IgD-negative memory B cell (primary cell): ENCODE results near the gene NRARP. TPM values are rescaled to one million over a fixed set of nuclear protein-coding genes. Genes with fewer than 3 reads are reported as not detected.

Experiments
- H3K27ac Mint-ChIP-seq, 3 donors: one replicate each; pipeline ENCODE4 v1.8.0; 2020 to 2022; ENCODE audit warnings: mild to moderate bottlenecking in 3 of 3, mixed read lengths in 3 of 3, moderate library complexity in 1 of 3
- H3K27me3 Mint-ChIP-seq: one replicate; pipeline ENCODE4 v1.8.0; 2021; ENCODE audit warnings: mixed read lengths
- H3K36me3 Mint-ChIP-seq: one replicate; pipeline ENCODE4 v1.8.0; 2020; ENCODE audit warnings: mild to moderate bottlenecking, mixed read lengths
- H3K4me1 Mint-ChIP-seq, 3 donors: one replicate each; pipeline ENCODE4 v1.8.0; 2020 to 2022; ENCODE audit warnings: mixed read lengths in 3 of 3, mild to moderate bottlenecking in 1 of 3
- H3K4me3 Mint-ChIP-seq, 4 donors: one replicate each; pipeline ENCODE4 v1.8.0; 2020 to 2022; ENCODE audit warnings: mild to moderate bottlenecking in 4 of 4, mixed read lengths in 4 of 4, moderate library complexity in 3 of 4
- H3K9me3 Mint-ChIP-seq, 3 donors: one replicate each; pipeline ENCODE4 v1.8.0; 2020 to 2021; ENCODE audit warnings: mixed read lengths in 3 of 3, mild to moderate bottlenecking in 1 of 3
- polyA plus RNA-seq: library from polyadenylated mRNA; unstranded; fragments of 300-500 nt; fragmentation: Illumina TruSeq; gene quantifications from one replicate; pipeline ENCODE4 v1.2.3, GENCODE V29; 2021

The NRARP gene
- polyA plus RNA-seq, 1 donor from 2014 or later: not detected

GRCh38 chr9:137309368-137310188, 7.5 kb upstream of the NRARP start:
- Mint-ChIP-seq H3K36me3 (no peaks in the 10 kb centered on the region), H3K4me3 (no peak overlapping the region), H3K4me1 (peaks cover 0 to 3% (median 0%) of the 10 kb centered on the region in 3 donors), H3K27ac (no peak overlapping the region), H3K27me3 (no peaks in the 10 kb centered on the region), H3K9me3 (no peaks in the 10 kb centered on the region)

DNA sequence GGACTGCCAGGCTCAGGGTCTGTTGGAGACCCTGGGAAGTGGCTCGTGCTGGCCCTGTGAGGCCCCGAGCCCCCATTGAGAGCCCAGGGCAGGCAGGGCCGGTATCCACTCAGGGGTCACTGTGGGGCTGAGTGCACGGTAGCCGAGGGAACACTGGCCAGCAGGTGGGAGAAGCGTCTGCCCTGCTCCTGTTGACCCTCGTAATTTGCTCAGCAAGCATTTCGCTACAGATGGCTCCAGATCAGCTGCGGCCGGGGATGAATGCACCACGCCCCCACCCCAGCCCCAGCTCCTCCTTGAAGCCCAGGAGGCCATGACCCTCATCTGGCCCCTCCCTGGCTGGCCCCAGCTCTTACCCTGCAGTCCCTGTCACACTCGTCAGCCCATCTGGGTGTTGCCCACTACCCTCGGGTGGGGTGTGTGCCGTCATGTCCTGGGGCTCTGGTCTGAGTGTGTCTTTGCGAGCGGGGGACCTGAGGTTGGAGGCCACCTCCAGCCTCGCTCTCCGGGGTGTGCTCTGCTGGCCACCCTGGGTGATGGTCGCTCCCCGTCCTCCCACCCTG, 6.1 kb upstream of the NRARP start:
- Mint-ChIP-seq H3K27ac (peak overlapping the region in 1 of 3 donors; percentile 65), H3K4me1 (peaks cover 0 to 3% (median 0%) of the 10 kb centered on the region in 3 donors), H3K27me3 (no peaks in the 10 kb centered on the region), H3K9me3 (no peaks in the 10 kb centered on the region), H3K4me3 (no peak overlapping the region), H3K36me3 (no peaks in the 10 kb centered on the region)

DNA sequence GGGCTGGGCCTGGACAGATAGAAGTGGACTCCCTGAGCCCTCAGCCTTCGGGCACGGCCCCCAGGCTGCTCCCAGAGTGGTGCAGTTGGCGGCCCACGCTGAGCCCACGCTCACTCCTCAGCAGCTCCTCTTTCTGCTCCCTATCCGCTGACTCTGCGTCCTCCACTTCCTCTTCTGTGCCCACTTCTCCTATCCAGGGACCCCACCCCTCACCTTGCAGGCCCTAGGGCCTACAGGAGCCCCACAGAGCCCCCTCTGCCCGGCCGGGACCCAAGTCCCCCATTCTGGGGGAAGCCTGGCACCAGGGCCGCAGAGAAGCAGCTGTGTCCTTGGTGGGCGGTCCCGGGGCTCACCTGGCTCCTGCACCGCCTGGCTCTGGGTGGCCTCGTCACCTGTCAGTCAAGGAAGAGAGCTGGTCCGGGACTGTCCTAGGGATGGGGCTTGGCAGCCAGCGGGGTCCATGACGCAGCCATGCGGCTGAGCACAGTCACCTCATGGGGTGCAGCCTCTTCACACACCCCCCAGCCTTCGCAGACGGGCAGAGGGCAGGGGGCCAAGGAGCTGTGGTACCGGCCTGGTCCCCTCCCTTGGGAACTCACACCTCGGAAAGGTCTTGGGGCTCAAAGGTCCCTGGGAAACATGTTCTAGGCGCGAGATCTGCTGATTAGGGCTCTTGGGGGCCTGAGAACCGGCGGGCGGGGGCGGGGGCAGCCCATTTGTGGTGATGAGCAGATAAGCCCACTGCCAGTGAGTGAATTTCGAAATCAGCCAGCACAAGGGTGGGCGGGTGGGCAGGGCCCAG, 5.4 kb upstream of the NRARP start:
- Mint-ChIP-seq H3K4me1 (peaks cover 0 to 3% (median 0%) of the 10 kb centered on the region in 3 donors), H3K27me3 (no peaks in the 10 kb centered on the region), H3K27ac (peak overlapping the region in 1 of 3 donors; percentile 48), H3K36me3 (no peaks in the 10 kb centered on the region), H3K4me3 (peak overlapping the region in 1 of 4 donors; percentile 37), H3K9me3 (no peaks in the 10 kb centered on the region)

GRCh38 chr9:137306850-137307254, 4.8 kb upstream of the NRARP start:
- H3K27me3 Mint-ChIP-seq: no peaks in the 10 kb centered on the region
- no peaks in the 10 kb centered on the region for H3K9me3 Mint-ChIP-seq
- peak overlapping the region in 1 of 4 donors; percentile 22 for H3K4me3 Mint-ChIP-seq
- peak overlapping the region in 1 of 3 donors; percentile 48 for H3K27ac Mint-ChIP-seq
- peaks cover 0 to 3% (median 0%) of the 10 kb centered on the region in 3 donors for H3K4me1 Mint-ChIP-seq
- no peaks in the 10 kb centered on the region for H3K36me3 Mint-ChIP-seq

DNA sequence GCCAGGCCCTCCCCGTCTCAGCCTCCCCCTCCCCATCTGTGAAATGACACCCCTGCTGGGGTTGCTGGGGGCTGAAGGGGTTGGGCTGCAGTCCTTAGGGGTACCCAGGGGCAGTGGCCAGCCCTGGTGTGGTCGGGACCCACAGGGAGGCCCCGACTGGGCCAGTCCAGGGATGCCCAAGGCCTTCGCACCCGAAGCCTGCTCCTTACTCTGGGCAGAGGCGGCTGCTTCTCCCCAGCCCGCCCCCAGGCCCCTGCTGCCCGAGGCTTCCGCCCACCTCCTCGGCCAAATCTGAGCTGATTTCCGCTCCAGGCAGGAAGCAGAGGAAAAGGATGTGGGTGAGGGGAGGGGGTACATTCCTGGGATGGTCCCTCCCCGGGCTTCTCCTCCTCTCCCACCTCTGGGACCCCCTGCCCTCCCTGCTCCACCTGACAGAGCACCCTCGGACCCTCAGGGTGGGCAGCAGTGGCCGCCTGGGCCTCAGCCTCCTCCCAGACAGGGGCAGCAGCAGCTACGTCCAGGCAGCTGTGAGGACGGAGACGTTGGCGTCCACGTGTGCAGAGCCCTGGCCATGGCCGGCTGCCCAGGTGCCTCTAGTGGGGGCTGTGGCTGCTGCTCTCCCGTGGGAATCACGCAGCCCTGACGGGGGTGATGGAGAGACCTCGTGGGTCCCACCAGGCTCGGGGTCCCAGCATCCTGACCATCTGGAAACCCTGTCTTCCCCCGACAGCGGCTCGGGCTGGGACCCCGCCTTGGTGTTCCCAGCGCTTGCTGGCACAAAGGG, 4.2 kb upstream of the NRARP start:
- Mint-ChIP-seq H3K27me3 (no peaks in the 10 kb centered on the region), H3K36me3 (no peaks in the 10 kb centered on the region), H3K4me3 (peak overlapping the region in 1 of 4 donors; percentile 37), H3K27ac (no peak overlapping the region), H3K9me3 (no peaks in the 10 kb centered on the region), H3K4me1 (peaks cover 0 to 3% (median 0%) of the 10 kb centered on the region in 3 donors)

- no peaks in the 10 kb centered on the region for H3K9me3 Mint-ChIP-seq
- H3K4me1 Mint-ChIP-seq: peaks cover 0 to 3% (median 1%) of the 10 kb centered on the region in 3 donors
- H3K27me3 Mint-ChIP-seq: peaks cover 1% of the 10 kb centered on the region
- H3K27ac Mint-ChIP-seq: peak overlapping the region in 1 of 3 donors; percentile 25
- H3K36me3 Mint-ChIP-seq: no peaks in the 10 kb centered on the region
- peak overlapping the region in 1 of 4 donors; percentile 37 for H3K4me3 Mint-ChIP-seq
Observed at GRCh38 chr9:137305798-137306065, 3.7 kb upstream of the NRARP start.

DNA sequence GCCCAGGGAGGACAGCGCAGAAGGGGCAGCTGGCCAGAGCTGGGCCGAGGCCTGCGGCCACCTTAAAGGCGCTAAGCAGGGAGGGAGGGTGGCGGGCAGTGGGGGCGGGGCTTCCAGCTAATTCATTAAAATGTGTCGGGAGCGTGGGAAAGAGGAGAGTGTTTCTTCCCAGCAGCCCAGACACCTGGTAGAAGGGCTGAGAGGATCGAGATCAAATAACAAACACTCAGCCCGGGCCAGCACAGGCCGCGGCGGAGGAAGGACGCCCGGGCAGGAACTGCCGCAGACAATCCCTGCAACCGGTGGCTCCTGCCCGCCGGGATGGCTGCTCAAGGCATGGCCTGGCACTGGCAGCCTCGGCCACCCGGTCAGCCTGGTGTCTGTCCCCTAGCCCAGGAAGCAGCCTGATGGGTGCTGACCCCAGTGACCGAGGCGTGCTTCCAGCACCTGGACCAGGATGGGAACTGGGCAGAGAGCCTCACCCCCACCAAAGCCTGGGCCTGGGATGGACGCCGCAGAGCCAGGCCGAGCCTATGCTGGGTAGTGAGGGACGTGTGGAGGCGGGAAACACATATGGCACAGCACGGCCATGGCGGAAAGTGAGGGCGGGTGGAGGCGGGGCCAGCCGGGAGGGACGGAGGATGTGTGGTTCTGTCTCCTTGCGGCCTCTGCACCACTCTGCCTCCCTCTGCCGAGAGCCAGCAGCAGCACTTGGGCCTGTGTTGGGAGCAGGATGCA, 3.2 kb upstream of the NRARP start:
- H3K27ac Mint-ChIP-seq: peak overlapping the region in 1 of 3 donors; percentile 25
- peaks cover 3% of the 10 kb centered on the region for H3K27me3 Mint-ChIP-seq
- no peaks in the 10 kb centered on the region for H3K9me3 Mint-ChIP-seq
- H3K4me3 Mint-ChIP-seq: no peak overlapping the region
- peaks cover 0 to 3% (median 3%) of the 10 kb centered on the region in 3 donors for H3K4me1 Mint-ChIP-seq
- no peaks in the 10 kb centered on the region for H3K36me3 Mint-ChIP-seq

- no peaks in the 10 kb centered on the region for H3K36me3 Mint-ChIP-seq
- H3K27ac Mint-ChIP-seq: no peak overlapping the region
- peaks cover 3% of the 10 kb centered on the region for H3K27me3 Mint-ChIP-seq
- H3K4me1 Mint-ChIP-seq: peaks cover 0 to 3% (median 3%) of the 10 kb centered on the region in 3 donors
- H3K4me3 Mint-ChIP-seq: no peak overlapping the region
- H3K9me3 Mint-ChIP-seq: no peaks in the 10 kb centered on the region
Observed at GRCh38 chr9:137304383-137305059, 2.5 kb upstream of the NRARP start.

GRCh38 chr9:137303893-137304382, 1.9 kb upstream of the NRARP start:
- H3K27ac Mint-ChIP-seq: peak overlapping the region in 1 of 3 donors; percentile 72
- H3K27me3 Mint-ChIP-seq: peaks cover 8% of the 10 kb centered on the region
- H3K4me1 Mint-ChIP-seq: peaks cover 0 to 3% (median 3%) of the 10 kb centered on the region in 3 donors
- H3K9me3 Mint-ChIP-seq: no peaks in the 10 kb centered on the region
- H3K36me3 Mint-ChIP-seq: no peaks in the 10 kb centered on the region
- peak overlapping the region in 3 of 4 donors; percentile 38 to 73 (median 70) for H3K4me3 Mint-ChIP-seq

GRCh38 chr9:137303151-137303892, 1.3 kb upstream of the NRARP start:
- H3K4me1 Mint-ChIP-seq: peaks cover 0 to 3% (median 3%) of the 10 kb centered on the region in 3 donors
- peak overlapping the region; percentile 21 to 73 (median 54) for H3K4me3 Mint-ChIP-seq
- H3K9me3 Mint-ChIP-seq: no peaks in the 10 kb centered on the region
- H3K36me3 Mint-ChIP-seq: no peaks in the 10 kb centered on the region
- H3K27me3 Mint-ChIP-seq: peaks cover 10% of the 10 kb centered on the region
- peak overlapping the region in 2 of 3 donors; percentile 71 to 72 for H3K27ac Mint-ChIP-seq

GRCh38 chr9:137302449-137303150, 529 bp upstream of the NRARP start:
- Mint-ChIP-seq H3K4me1 (peaks cover 0 to 3% (median 3%) of the 10 kb centered on the region in 3 donors), H3K9me3 (no peaks in the 10 kb centered on the region), H3K36me3 (no peaks in the 10 kb centered on the region), H3K27me3 (peaks cover 10% of the 10 kb centered on the region), H3K27ac (no peak overlapping the region), H3K4me3 (peak overlapping the region in 2 of 4 donors; percentile 12 to 38)
